SK-N-SH (cell line): ENCODE results near the gene CNTNAP5. TPM values are rescaled to one million over a fixed set of nuclear protein-coding genes. Genes with fewer than 3 reads are reported as not detected.

Source experiments
- CTCF ChIA-PET: fragments of 300-600, 350-600 bp; formaldehyde crosslinking; extraction: SDS; loops from one replicate; lab custom pipeline; 2021; lab: Yijun Ruan, JAX
- POLR2A ChIA-PET: fragments of 350-600 bp; sonication (Branson Sonifier 250); formaldehyde crosslinking; extraction: SDS; loops from one replicate; lab custom pipeline; 2020; ENCODE audit warnings: antibody characterized with exemption, inconsistent platforms; lab: Yijun Ruan, JAX
- DNase-seq: peaks from one replicate; pipeline ENCODE4 v3.0.0; 2012
- H2AFZ ChIP-seq: fragments of 200-600 bp; sonication (generic); 2 replicates; pipeline ENCODE4 v1.8.1; 2016; ENCODE audit warnings: antibody characterized with exemption, mild to moderate bottlenecking, low read depth
- H3F3A ChIP-seq: fragments of 200-600 bp; sonication (generic); replicated peaks from 2 replicates; pipeline ENCODE3; 2016; ENCODE audit warnings: antibody characterized with exemption, mild to moderate bottlenecking; ENCODE audit not compliant: insufficient read depth
- H3K27ac ChIP-seq, 2 experiments: fragments of 200-500 bp in 1 of 2; fragments of 200-600 bp in 1 of 2; sonication (Bioruptor generic) in 1 of 2; sonication (generic), shearing (Covaris generic) in 1 of 2; 2 replicates each; pipeline versions ENCODE4 v1.5.1 to v1.6.1; 2014 to 2016; ENCODE audit warnings: low read depth in 2 of 2, inconsistent platforms in 1 of 2, low read length in 1 of 2, mild to moderate bottlenecking in 1 of 2, mixed read lengths in 1 of 2
- H3K27me3 ChIP-seq: fragments of 200-600 bp; sonication (generic), shearing (Covaris generic); 2 replicates; pipeline ENCODE4 v1.6.1; 2016; ENCODE audit warnings: mixed run types; ENCODE audit not compliant: insufficient read depth
- H3K36me3 ChIP-seq, 2 experiments: fragments of 200-500 bp in 1 of 2; fragments of 200-600 bp in 1 of 2; sonication (Bioruptor generic) in 1 of 2; sonication (generic) in 1 of 2; replicated peaks in 1 of 2; 2 replicates each; pipeline versions ENCODE3 to v1.5.1; 2014 to 2016; ENCODE audit warnings: low read length in 1 of 2, mild to moderate bottlenecking in 1 of 2; ENCODE audit not compliant: insufficient read depth in 2 of 2, control insufficient read depth in 1 of 2
- H3K4me1 ChIP-seq, 2 experiments: fragments of 200-500 bp in 1 of 2; fragments of 200-600 bp in 1 of 2; sonication (Bioruptor generic) in 1 of 2; sonication (generic), shearing (Covaris generic) in 1 of 2; 2 replicates each; pipeline versions ENCODE4 v1.5.1 to v1.6.1; 2014 to 2016; ENCODE audit warnings: low read depth in 1 of 2, low read length in 1 of 2, mixed run types in 1 of 2; ENCODE audit not compliant: insufficient read depth in 2 of 2, control insufficient read depth in 1 of 2
- H3K4me2 ChIP-seq: fragments of 200-600 bp; sonication (generic), shearing (Covaris generic); 2 replicates; pipeline ENCODE4 v1.6.1; 2017; ENCODE audit warnings: mixed run types
- H3K4me3 ChIP-seq, 2 experiments: fragments of 200-500 bp in 1 of 2; fragments of 200-600 bp in 1 of 2; sonication (Bioruptor generic) in 1 of 2; sonication (generic), shearing (Covaris generic) in 1 of 2; 2 replicates each; pipeline versions ENCODE4 v1.5.1 to v1.8.1; 2014 to 2016; ENCODE audit warnings: low read depth in 2 of 2, inconsistent platforms in 1 of 2, low read length in 1 of 2, mild to moderate bottlenecking in 1 of 2, mixed read lengths in 1 of 2, moderate library complexity in 1 of 2
- H3K79me2 ChIP-seq: fragments of 200-600 bp; sonication (generic); 2 replicates; pipeline ENCODE4 v1.8.1; 2017; ENCODE audit warnings: mild to moderate bottlenecking; ENCODE audit not compliant: insufficient read depth
- H3K9ac ChIP-seq: fragments of 200-600 bp; sonication (generic); 2 replicates; pipeline ENCODE4 v1.6.1; 2017; ENCODE audit warnings: mixed run types
- H3K9me2 ChIP-seq: fragments of 200-600 bp; sonication (generic); 2 replicates; pipeline ENCODE4 v1.6.1; 2017; ENCODE audit warnings: mixed run types
- H3K9me3 ChIP-seq: fragments of 200-600 bp; sonication (generic); 2 replicates; pipeline ENCODE4 v1.6.1; 2017; ENCODE audit warnings: mixed run types, mild to moderate bottlenecking, moderate library complexity
- H4K20me1 ChIP-seq: fragments of 200-600 bp; sonication (generic); 2 replicates; pipeline ENCODE4 v1.6.1; 2017; ENCODE audit warnings: mild to moderate bottlenecking, mixed run types; ENCODE audit not compliant: insufficient read depth
- ELF1 ChIP-seq: IDR thresholded peaks from 2 replicates; pipeline ENCODE4 v1.4.0; 2012
- FOXJ3 ChIP-seq: sonication (generic); formaldehyde crosslinking; IDR thresholded peaks from 2 replicates; pipeline ENCODE4 v1.5.1; 2020; ENCODE audit warnings: mild to moderate bottlenecking, missing genetic modification reagents
- GABPA ChIP-seq: IDR thresholded peaks from 2 replicates; pipeline ENCODE4 v1.4.0; 2012; ENCODE audit warnings: low read depth, mild to moderate bottlenecking
- IRF3 ChIP-seq: fragments of 150-350 bp; IDR thresholded peaks from 2 replicates; pipeline ENCODE4 v1.6.1; 2016; ENCODE audit warnings: mild to moderate bottlenecking, low read depth, low read length
- MEF2A ChIP-seq: IDR thresholded peaks from 2 replicates; pipeline ENCODE4 v1.4.0; 2012; ENCODE audit warnings: low read depth, borderline replicate concordance
- MXI1 ChIP-seq: IDR thresholded peaks from 2 replicates; pipeline ENCODE4 v1.6.1; 2012; ENCODE audit warnings: mild to moderate bottlenecking, low read depth, low read length, improper control_type of control experiment
- NRF1 ChIP-seq: IDR thresholded peaks from 2 replicates; pipeline ENCODE4 v1.6.1; 2012; ENCODE audit warnings: low read depth, mild to moderate bottlenecking, low read length
- PBX3 ChIP-seq: IDR thresholded peaks from 2 replicates; pipeline ENCODE4; 2012
- RXRA ChIP-seq: IDR thresholded peaks from 2 replicates; pipeline ENCODE4 v1.4.0; 2012; ENCODE audit warnings: low read depth, mild to moderate bottlenecking, borderline replicate concordance
- SIN3A ChIP-seq: IDR thresholded peaks from 2 replicates; pipeline ENCODE4 v1.6.1; 2012; ENCODE audit warnings: low read depth, mild to moderate bottlenecking, low read length, moderate library complexity, borderline replicate concordance
- TEAD4 ChIP-seq: IDR thresholded peaks from 2 replicates; pipeline ENCODE4 v1.4.0; 2012; ENCODE audit warnings: mild to moderate bottlenecking, borderline replicate concordance; ENCODE audit not compliant: insufficient read depth
- USF2 ChIP-seq: fragments of 150-350 bp; IDR thresholded peaks from 2 replicates; pipeline ENCODE4 v1.6.1; 2017; ENCODE audit warnings: antibody characterized with exemption, low read length, low read depth, borderline replicate concordance
- ZBTB33 ChIP-seq: IDR thresholded peaks from 2 replicates; pipeline ENCODE4 v1.4.0; 2012; ENCODE audit warnings: low read depth, borderline replicate concordance
- WGBS: methylation state at CpG from one replicate; pipeline ENCODE4 v1.1.6; 2017; ENCODE audit warnings: low lambda C conversion rate; 5-methylcytosine and 5-hydroxymethylcytosine counted together
- polyA plus RNA-seq, 3 experiments: library from polyadenylated mRNA; depleted of rRNA; stranded (reverse); fragments of >200 nt; gene quantifications; 2 replicates each; pipeline ENCODE4 v1.2.3, GENCODE V29; 2012
- TF ChIP-seq, protein P1 (sequence below): fragments of 200-600 bp; sonication (generic); IDR thresholded peaks from 2 replicates; pipeline ENCODE4 v1.6.1; 2017; ENCODE audit warnings: antibody characterized with exemption, mild to moderate bottlenecking, moderate library complexity
- TF ChIP-seq, protein P2 (sequence below): IDR thresholded peaks from 2 replicates; pipeline ENCODE4 v1.6.1; 2012; ENCODE audit warnings: mild to moderate bottlenecking, low read depth, low read length, moderate library complexity

The CNTNAP5 gene
- polyA plus RNA-seq, 1 of the 3 experiments (the other 2 are of a cell fraction) = 0.08 TPM

DNA sequence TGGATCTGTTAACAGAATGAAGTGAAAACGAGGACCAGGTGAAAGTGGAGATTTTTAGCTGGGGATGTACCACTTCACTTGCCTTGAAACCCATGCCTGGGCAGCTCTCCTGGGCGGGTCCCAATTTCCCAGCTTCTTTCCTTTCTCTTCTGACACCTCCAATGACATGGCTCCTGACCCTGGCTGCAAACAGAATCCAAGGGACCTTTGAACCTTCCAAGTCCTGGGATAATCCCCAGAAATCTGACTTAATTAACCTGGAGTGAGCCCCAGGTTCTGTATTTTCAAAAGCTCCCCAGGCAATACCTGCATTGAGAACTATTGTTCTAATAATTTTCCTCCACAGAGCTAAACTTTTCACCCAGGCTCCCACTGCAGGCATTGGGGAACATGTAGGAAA, 495.9 kb downstream of the CNTNAP5 start:
- H3K9me3 ChIP-seq = no peaks in the 10 kb centered on the region
- no peaks in the 10 kb centered on the region for H4K20me1 ChIP-seq
- TF ChIP-seq RXRA (no peak), TEAD4 (no peak), SIN3A (no peak), ELF1 (no peak), GABPA (no peak), USF2 (no peak), PBX3 (no peak), MXI1 (no peak), FOXJ3 (CRISPR knock-in tag) (no peak), NRF1 (no peak), ZBTB33 (no peak), MEF2A (no peak), IRF3 (no peak)
- TF ChIP-seq, protein P1, sequence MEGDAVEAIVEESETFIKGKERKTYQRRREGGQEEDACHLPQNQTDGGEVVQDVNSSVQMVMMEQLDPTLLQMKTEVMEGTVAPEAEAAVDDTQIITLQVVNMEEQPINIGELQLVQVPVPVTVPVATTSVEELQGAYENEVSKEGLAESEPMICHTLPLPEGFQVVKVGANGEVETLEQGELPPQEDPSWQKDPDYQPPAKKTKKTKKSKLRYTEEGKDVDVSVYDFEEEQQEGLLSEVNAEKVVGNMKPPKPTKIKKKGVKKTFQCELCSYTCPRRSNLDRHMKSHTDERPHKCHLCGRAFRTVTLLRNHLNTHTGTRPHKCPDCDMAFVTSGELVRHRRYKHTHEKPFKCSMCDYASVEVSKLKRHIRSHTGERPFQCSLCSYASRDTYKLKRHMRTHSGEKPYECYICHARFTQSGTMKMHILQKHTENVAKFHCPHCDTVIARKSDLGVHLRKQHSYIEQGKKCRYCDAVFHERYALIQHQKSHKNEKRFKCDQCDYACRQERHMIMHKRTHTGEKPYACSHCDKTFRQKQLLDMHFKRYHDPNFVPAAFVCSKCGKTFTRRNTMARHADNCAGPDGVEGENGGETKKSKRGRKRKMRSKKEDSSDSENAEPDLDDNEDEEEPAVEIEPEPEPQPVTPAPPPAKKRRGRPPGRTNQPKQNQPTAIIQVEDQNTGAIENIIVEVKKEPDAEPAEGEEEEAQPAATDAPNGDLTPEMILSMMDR = no peak
- TF ChIP-seq, protein P2, sequence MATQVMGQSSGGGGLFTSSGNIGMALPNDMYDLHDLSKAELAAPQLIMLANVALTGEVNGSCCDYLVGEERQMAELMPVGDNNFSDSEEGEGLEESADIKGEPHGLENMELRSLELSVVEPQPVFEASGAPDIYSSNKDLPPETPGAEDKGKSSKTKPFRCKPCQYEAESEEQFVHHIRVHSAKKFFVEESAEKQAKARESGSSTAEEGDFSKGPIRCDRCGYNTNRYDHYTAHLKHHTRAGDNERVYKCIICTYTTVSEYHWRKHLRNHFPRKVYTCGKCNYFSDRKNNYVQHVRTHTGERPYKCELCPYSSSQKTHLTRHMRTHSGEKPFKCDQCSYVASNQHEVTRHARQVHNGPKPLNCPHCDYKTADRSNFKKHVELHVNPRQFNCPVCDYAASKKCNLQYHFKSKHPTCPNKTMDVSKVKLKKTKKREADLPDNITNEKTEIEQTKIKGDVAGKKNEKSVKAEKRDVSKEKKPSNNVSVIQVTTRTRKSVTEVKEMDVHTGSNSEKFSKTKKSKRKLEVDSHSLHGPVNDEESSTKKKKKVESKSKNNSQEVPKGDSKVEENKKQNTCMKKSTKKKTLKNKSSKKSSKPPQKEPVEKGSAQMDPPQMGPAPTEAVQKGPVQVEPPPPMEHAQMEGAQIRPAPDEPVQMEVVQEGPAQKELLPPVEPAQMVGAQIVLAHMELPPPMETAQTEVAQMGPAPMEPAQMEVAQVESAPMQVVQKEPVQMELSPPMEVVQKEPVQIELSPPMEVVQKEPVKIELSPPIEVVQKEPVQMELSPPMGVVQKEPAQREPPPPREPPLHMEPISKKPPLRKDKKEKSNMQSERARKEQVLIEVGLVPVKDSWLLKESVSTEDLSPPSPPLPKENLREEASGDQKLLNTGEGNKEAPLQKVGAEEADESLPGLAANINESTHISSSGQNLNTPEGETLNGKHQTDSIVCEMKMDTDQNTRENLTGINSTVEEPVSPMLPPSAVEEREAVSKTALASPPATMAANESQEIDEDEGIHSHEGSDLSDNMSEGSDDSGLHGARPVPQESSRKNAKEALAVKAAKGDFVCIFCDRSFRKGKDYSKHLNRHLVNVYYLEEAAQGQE = no peak
- TF ChIP-seq, all 33 proteins: peak for 0
- Histone ChIP-seq H3K9ac (no peak overlapping the region), H3K9me2 (no peaks in the 10 kb centered on the region), H3F3A (no peaks in the 10 kb centered on the region), H3K27me3 (no peaks in the 10 kb centered on the region), H3K79me2 (no peaks in the 10 kb centered on the region), H3K4me3 (no peak overlapping the region), H3K36me3 (no peaks in the 10 kb centered on the region), H3K4me2 (no peak overlapping the region), H3K27ac (no peak overlapping the region), H2AFZ (no peak overlapping the region), H3K4me1 (no peaks in the 10 kb centered on the region)
- 8% methylated on average over 2 of the region's 2 CpGs for WGBS
- CTCF ChIA-PET = no interaction called here
- no peak for DNase-seq
- POLR2A ChIA-PET = no interaction called here
